GM12878 (cell line): ENCODE data around the gene OSGEP. TPM values are rescaled to one million over a fixed set of nuclear protein-coding genes. Genes with fewer than 3 reads are reported as not detected.

Source experiments
- ATAC-seq: fragments of 200-7000 bp; cut with Tn5 transposase; 3 replicates; pipeline ENCODE4 v1.9.1; 2020; ENCODE audit warnings: mild to moderate bottlenecking, moderate library complexity
- BruUV-seq: library from RNA; stranded (reverse); fragments of 400-500 nt; replicated peaks from 2 replicates; lab custom pipeline; 2021; lab: Mats Ljungman, UMichigan
- CTCF ChIA-PET: fragments of 300-600 bp; sonication (Branson Sonifier 250); formaldehyde crosslinking; extraction: SDS; loops from one replicate; lab custom pipeline; 2021; ENCODE audit warnings: inconsistent platforms; lab: Yijun Ruan, JAX
- POLR2A ChIA-PET: fragments of 350-600 bp; formaldehyde crosslinking; extraction: SDS; loops from one replicate; lab custom pipeline; 2021; ENCODE audit warnings: inconsistent platforms; lab: Charles Lee
- RAD21 ChIA-PET: fragments of 300-600 bp; sonication (Branson Sonifier 250); formaldehyde crosslinking; loops from one replicate; lab custom pipeline; 2023; ENCODE audit warnings: antibody characterized with exemption; ENCODE audit not compliant: unreplicated experiment; lab: Charles Lee
- SMC1A ChIA-PET: fragments of 300-600 bp; sonication (Branson Sonifier 250); formaldehyde crosslinking; loops from one replicate; lab custom pipeline; 2023; ENCODE audit not compliant: unreplicated experiment, uncharacterized antibody; lab: Charles Lee
- DNase-seq: peaks from one replicate; pipeline ENCODE4 v3.0.0-alpha.2; 2011; ENCODE audit warnings: low read depth, low spot score
- FAIRE-seq: peaks from 3 replicates; lab custom pipeline; 2011; peaks lifted over from hg19 to GRCh38; lab: Jason Lieb, UNC
- H2AFZ ChIP-seq: 2 replicates; pipeline ENCODE4 v1.6.0; 2011; ENCODE audit warnings: low read depth, low read length, control low read depth; ENCODE audit not compliant: control insufficient read depth
- H3K27ac ChIP-seq: 2 replicates; pipeline ENCODE4 v1.5.1; 2011; ENCODE audit warnings: control low read depth; ENCODE audit not compliant: control insufficient read depth, insufficient read depth
- H3K27me3 ChIP-seq, 2 experiments: replicated peaks in 1 of 2; 2 replicates each; pipeline versions ENCODE4 v1.6.0 to v1.6.1; 2011; ENCODE audit warnings: low read length in 1 of 2; ENCODE audit not compliant: control insufficient read depth in 2 of 2, insufficient read depth in 2 of 2
- H3K36me3 ChIP-seq, 2 experiments: 2 replicates each; pipeline ENCODE4 v1.5.1; 2011; ENCODE audit warnings: low read length in 1 of 2; ENCODE audit not compliant: control insufficient read depth in 2 of 2, insufficient read depth in 2 of 2
- H3K4me1 ChIP-seq: 2 replicates; pipeline ENCODE4 v1.6.1; 2011; ENCODE audit warnings: mild to moderate bottlenecking, low read length, moderate library complexity, mixed read lengths; ENCODE audit not compliant: control insufficient read depth, insufficient read depth
- H3K4me2 ChIP-seq: 2 replicates; pipeline ENCODE4 v1.6.0; 2011; ENCODE audit warnings: control low read depth; ENCODE audit not compliant: control insufficient read depth, insufficient read depth
- H3K4me3 ChIP-seq: fragments of 200-600 bp; sonication (generic); 2 replicates; pipeline ENCODE4 v1.5.1; 2016
- H3K79me2 ChIP-seq: 2 replicates; pipeline ENCODE4 v1.6.0; 2011; ENCODE audit warnings: low read length; ENCODE audit not compliant: control insufficient read depth, insufficient read depth
- H3K9ac ChIP-seq: 2 replicates; pipeline ENCODE4 v1.8.0; 2011; ENCODE audit warnings: low read length, control low read depth, mixed read lengths; ENCODE audit not compliant: control insufficient read depth, insufficient read depth
- H3K9me3 ChIP-seq: replicated peaks from 3 replicates; pipeline ENCODE4 v1.5.1; 2011; ENCODE audit warnings: mild to moderate bottlenecking, low read length; ENCODE audit not compliant: control insufficient read depth, insufficient read depth
- H4K20me1 ChIP-seq: 2 replicates; pipeline ENCODE4 v1.6.0; 2011; ENCODE audit not compliant: control insufficient read depth, insufficient read depth
- ATF2 ChIP-seq: IDR thresholded peaks from 2 replicates; pipeline ENCODE4 v1.6.1; 2012; ENCODE audit warnings: low read length, inconsistent platforms
- CBX3 ChIP-seq: fragments of 200-600 bp; sonication (generic); IDR thresholded peaks from 2 replicates; pipeline ENCODE4 v1.6.1; 2016; ENCODE audit warnings: low read depth, borderline replicate concordance
- CEBPB ChIP-seq, 2 experiments: fragments of 150-350 bp in 1 of 2; IDR thresholded peaks; 2 replicates each; pipeline ENCODE4 v1.6.1; 2012 to 2014; ENCODE audit warnings: low read depth in 2 of 2, low read length in 2 of 2, borderline replicate concordance in 1 of 2, inconsistent platforms in 1 of 2
- E2F4 ChIP-seq: IDR thresholded peaks from 2 replicates; pipeline ENCODE4 v1.6.1; 2012; ENCODE audit warnings: low read depth, low read length, improper control_type of control experiment
- GABPA ChIP-seq: IDR thresholded peaks from 2 replicates; pipeline ENCODE4 v1.6.1; 2014; ENCODE audit warnings: antibody characterized with exemption, low read depth, mild to moderate bottlenecking, inconsistent platforms
- MEF2A ChIP-seq: IDR thresholded peaks from 2 replicates; pipeline ENCODE4 v1.6.1; 2011; ENCODE audit warnings: low read depth, mild to moderate bottlenecking, low read length, moderate library complexity; ENCODE audit not compliant: insufficient read depth
- NFXL1 ChIP-seq: fragments of 450-650 bp; IDR thresholded peaks from 2 replicates; pipeline ENCODE4 v1.6.1; 2017; ENCODE audit warnings: antibody characterized with exemption, mild to moderate bottlenecking, borderline replicate concordance
- NKRF ChIP-seq: fragments of 450-650 bp; conservative IDR thresholded peaks from 2 replicates; pipeline ENCODE4 v1.6.1; 2017; ENCODE audit warnings: mild to moderate bottlenecking, moderate library complexity
- POU2F2 ChIP-seq: IDR thresholded peaks from 3 replicates; pipeline ENCODE4 v1.6.1; 2011; ENCODE audit warnings: low read depth, mild to moderate bottlenecking, low read length, borderline replicate concordance
- SRF ChIP-seq, 2 experiments: IDR thresholded peaks; 2 replicates each; pipeline ENCODE4 v1.6.1; 2011; ENCODE audit warnings: low read depth in 2 of 2, low read length in 2 of 2, mild to moderate bottlenecking in 1 of 2, moderate library complexity in 1 of 2
- STAT3 ChIP-seq: IDR thresholded peaks from 2 replicates; pipeline ENCODE4 v1.6.1; 2011; ENCODE audit warnings: low read depth, low read length, improper control_type of control experiment
- TARDBP ChIP-seq: IDR thresholded peaks from 2 replicates; pipeline ENCODE4 v1.6.1; 2016; ENCODE audit warnings: borderline replicate concordance
- TCF3 ChIP-seq: IDR thresholded peaks from 2 replicates; pipeline ENCODE4 v1.6.1; 2012; ENCODE audit warnings: low read depth, mild to moderate bottlenecking, low read length, borderline replicate concordance; ENCODE audit not compliant: insufficient read depth
- YBX1 ChIP-seq: fragments of 450-650 bp; IDR thresholded peaks from 2 replicates; pipeline ENCODE4 v1.6.1; 2016; ENCODE audit warnings: antibody characterized with exemption
- ZBTB11 ChIP-seq: fragments of 450-650 bp; formaldehyde crosslinking; IDR thresholded peaks from 2 replicates; pipeline ENCODE4 v1.5.0; 2022; ENCODE audit warnings: mild to moderate bottlenecking, missing genetic modification characterization
- WGBS: methylation state at CpG from one replicate; pipeline ENCODE4 v1.1.6; 2016; ENCODE audit warnings: low lambda C conversion rate; ENCODE audit not compliant: insufficient replicate concordance, insufficient coverage; ENCODE audit errors: missing lambda C conversion rate; 5-methylcytosine and 5-hydroxymethylcytosine counted together
- in situ Hi-C: fragments of 300-500 bp; cut with MboI; formaldehyde crosslinking; loops from 9 replicates; pipeline ENCODE4 v1.14.3; 2018; ENCODE audit warnings: mixed read lengths
- intact Hi-C: fragments of 100-400 bp; cut with micrococcal nuclease; formaldehyde crosslinking; loops from one replicate; pipeline ENCODE4 v1.14.2; 2022; ENCODE audit not compliant: unreplicated experiment
- polyA plus RNA-seq, 11 experiments: library from polyadenylated mRNA; depleted of rRNA in 4 of 11; unstranded in 6 of 11; stranded (reverse) in 5 of 11; fragments of >200 nt; fragmentation: Nextera tagmentation in 4 of 11; fragmentation: Illumina TruSeq in 1 of 11; extraction: Ambion mirVana in 4 of 11; extraction: Trizol in 1 of 11; gene quantifications; 1 replicate in 1 of 11; 2 replicates in 10 of 11; pipeline versions ENCODE4 v1.2.1 to v1.2.3, GENCODE V29; 2011 to 2016; ENCODE audit warnings: inconsistent platforms in 2 of 11, missing spikeins in 2 of 11, low read depth in 1 of 11
- total RNA-seq, 4 experiments: library from RNA; depleted of rRNA in 3 of 4; stranded (reverse); fragments of >200 nt in 3 of 4; fragmentation: Illumina TruSeq in 1 of 4; extraction: Trizol in 1 of 4; gene quantifications; 2 replicates each; pipeline versions ENCODE4 v1.2.1 to v1.2.3, GENCODE V29; 2013 to 2021

Gene OSGEP
- total and polyA plus RNA-seq, 10 of the 15 experiments (the other 5 are each of a cell fraction or from before 2014, with no cell fraction given): 47.8 to 88.9 (median 52.8) TPM

GRCh38 chr14:20482382-20482781, 27.8 kb upstream of the OSGEP start (continued):
- TF ChIP-seq STAT3: no peak
- no peak for TF ChIP-seq MEF2A
- no peak for TF ChIP-seq YBX1
- no peak for TF ChIP-seq TCF3
- no peak for TF ChIP-seq NKRF
- TF ChIP-seq ATF2: no peak
- TF ChIP-seq TARDBP: no peak
- TF ChIP-seq POU2F2: no peak
- no peak for TF ChIP-seq GABPA

- no peak for ATAC-seq
- ChIA-PET POLR2A (interaction anchor here (1.1 kb wide), 1 partner anchor 9 kb away, joined by 6 read pairs; the partner anchor contains the start of gene PNP), CTCF (interaction anchor here (1.1 kb wide), 1 partner anchor 63 kb away, joined by 4 read pairs; no protein-coding TSS in a partner anchor)
- Histone ChIP-seq H3K4me2 (no peak overlapping the region), H3K27ac (no peak overlapping the region), H3K4me3 (no peak overlapping the region), H4K20me1 (no peaks in the 10 kb centered on the region), H2AFZ (no peak overlapping the region), H3K9ac (no peak overlapping the region), H3K79me2 (no peaks in the 10 kb centered on the region), H3K4me1 (no peaks in the 10 kb centered on the region), H3K27me3 (no peaks in the 10 kb centered on the region)
- WGBS: 100% methylated on average over 2 of the region's 2 CpGs
- no TSS peak for BruUV-seq
- no peak for DNase-seq
- in situ Hi-C loops: no loop called here
- FAIRE-seq: no peak
- no peak for TF ChIP-seq E2F4
- no peak for TF ChIP-seq NFXL1
- TF ChIP-seq SRF (IDR thresholded peaks at IDR 0.05; ENCODE audit: low read depth in 2 of 2, low read length in 2 of 2): no peak
- TF ChIP-seq ZBTB11 (CRISPR knock-in tag): no peak
- TF ChIP-seq TCF3: no peak
- TF ChIP-seq CBX3: no peak
- TF ChIP-seq CEBPB (IDR thresholded peaks at IDR 0.05; ENCODE audit: borderline replicate concordance in 1 of 2, low read depth in 2 of 2, low read length in 2 of 2): no peak
- TF ChIP-seq TARDBP: no peak
- TF ChIP-seq, all 136 proteins: peak for 0
- ChIA-PET SMC1A (interaction anchor here (1.0 to 1.1 kb wide), 2 partner anchors 8 to 11 kb away, joined by 3 read pairs; no protein-coding TSS in a partner anchor), RAD21 (interaction anchor here (1.1 kb wide), 1 partner anchor 151 kb away, joined by 3 read pairs; no protein-coding TSS in a partner anchor)
- peaks cover 15 to 33% of the 10 kb centered on the region in 2 experiments for H3K36me3 ChIP-seq
- no peaks in the 10 kb centered on the region for H3K9me3 ChIP-seq
- intact Hi-C loops: no loop called here
These were observed 24.3 kb upstream of the OSGEP start for GRCh38 chr14:20478894-20479293.
